Measurements from ENCODE around the gene TRABD2A.

Gene TRABD2A

GRCh38 chr2:84816426-84817026 is 64.4 kb downstream of the TRABD2A start:
- peaks cover 4% of the 10 kb centered on the region for H3K4me1 ChIP-seq (ENCODE audit: control insufficient read depth, insufficient read depth, low read length, unreplicated experiment)
- H2AFZ ChIP-seq (ENCODE audit: low read length, unreplicated experiment), result no peak overlapping the region
- no peak overlapping the region for H3K4me3 ChIP-seq (ENCODE audit: low read depth, low read length)
- H3K27me3 ChIP-seq (ENCODE audit: insufficient read depth, low read length), result 0 out of 2 replicates have a peak, but pooled peaks cover 3% of the 10 kb centered on the region
- no peak overlapping the region for H3K27ac ChIP-seq (ENCODE audit: low read depth, low read length)
- H3K36me3 ChIP-seq (ENCODE audit: insufficient read depth, low read length), result no peaks in the 10 kb centered on the region
- no peaks in the 10 kb centered on the region for H3K79me2 ChIP-seq (ENCODE audit: control insufficient read depth, insufficient read depth, low read length, unreplicated experiment)

GRCh38 chr2:84815146-84815545 is 65.7 kb downstream of the TRABD2A start:
- H2AFZ ChIP-seq (ENCODE audit: low read length, unreplicated experiment), result no peak overlapping the region
- H3K4me1 ChIP-seq (ENCODE audit: control insufficient read depth, insufficient read depth, low read length, unreplicated experiment), result peaks cover 4% of the 10 kb centered on the region
- H3K4me3 ChIP-seq (ENCODE audit: low read depth, low read length), result no peak overlapping the region
- no peak overlapping the region for H3K27ac ChIP-seq (ENCODE audit: low read depth, low read length)
- H3K36me3 ChIP-seq (ENCODE audit: insufficient read depth, low read length), result no peaks in the 10 kb centered on the region
- H3K79me2 ChIP-seq (ENCODE audit: control insufficient read depth, insufficient read depth, low read length, unreplicated experiment), result no peaks in the 10 kb centered on the region
- peaks cover 3% of the 10 kb centered on the region; the same call in 1 of the 2 replicates for H3K27me3 ChIP-seq (ENCODE audit: insufficient read depth, low read length)

- Histone ChIP-seq H3K27ac (ENCODE audit: low read depth, low read length) (no peak overlapping the region), H3K27me3 (ENCODE audit: insufficient read depth, low read length) (peaks cover 3% of the 10 kb centered on the region; the same call in 1 of the 2 replicates), H3K4me3 (ENCODE audit: low read depth, low read length) (no peak overlapping the region)
Measured at GRCh38 chr2:84811839-84812431, 68.9 kb downstream of the TRABD2A start.

DNA sequence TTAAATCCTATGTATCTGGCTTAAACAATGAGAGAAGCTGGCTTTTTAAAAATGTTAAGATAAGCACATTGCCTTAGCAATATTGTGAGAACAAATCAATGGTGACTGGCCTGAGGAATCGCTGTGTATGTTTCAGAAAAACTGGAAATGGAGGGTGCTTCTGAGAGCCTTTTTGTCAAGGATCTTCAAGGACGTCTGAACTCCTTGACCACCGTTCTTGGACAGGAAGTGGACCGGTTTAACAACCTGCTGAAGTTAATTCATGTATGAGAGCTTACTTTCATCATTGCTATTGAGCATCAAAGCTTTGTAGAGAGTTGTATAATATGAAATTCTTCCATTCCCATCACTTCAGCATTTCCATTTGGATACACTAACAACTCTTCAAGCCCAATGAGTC is 72.6 kb downstream of the TRABD2A start:
- no peaks in the 10 kb centered on the region for H3K79me2 ChIP-seq (ENCODE audit: control insufficient read depth, insufficient read depth, low read length, unreplicated experiment)
- H3K27ac ChIP-seq (ENCODE audit: low read depth, low read length), result peak overlapping the region; percentile 91; the same call in 1 of the 2 replicates
- no peaks in the 10 kb centered on the region for H3K36me3 ChIP-seq (ENCODE audit: insufficient read depth, low read length)
- H3K4me3 ChIP-seq (ENCODE audit: low read depth, low read length), result no peak overlapping the region
- no peak overlapping the region for H2AFZ ChIP-seq (ENCODE audit: low read length, unreplicated experiment)
- peaks cover under 1% of the 10 kb centered on the region; the same call in 1 of the 2 replicates for H3K27me3 ChIP-seq (ENCODE audit: insufficient read depth, low read length)
- H3K4me1 ChIP-seq (ENCODE audit: control insufficient read depth, insufficient read depth, low read length, unreplicated experiment), result peaks cover 35% of the 10 kb centered on the region

More at GRCh38 chr2:84811839-84812431, 68.9 kb downstream of the TRABD2A start:
- H2AFZ ChIP-seq (ENCODE audit: low read length, unreplicated experiment), result no peak overlapping the region
- no peaks in the 10 kb centered on the region for H3K36me3 ChIP-seq (ENCODE audit: insufficient read depth, low read length)
- no peaks in the 10 kb centered on the region for H3K79me2 ChIP-seq (ENCODE audit: control insufficient read depth, insufficient read depth, low read length, unreplicated experiment)
- peaks cover 17% of the 10 kb centered on the region for H3K4me1 ChIP-seq (ENCODE audit: control insufficient read depth, insufficient read depth, low read length, unreplicated experiment)

DNA sequence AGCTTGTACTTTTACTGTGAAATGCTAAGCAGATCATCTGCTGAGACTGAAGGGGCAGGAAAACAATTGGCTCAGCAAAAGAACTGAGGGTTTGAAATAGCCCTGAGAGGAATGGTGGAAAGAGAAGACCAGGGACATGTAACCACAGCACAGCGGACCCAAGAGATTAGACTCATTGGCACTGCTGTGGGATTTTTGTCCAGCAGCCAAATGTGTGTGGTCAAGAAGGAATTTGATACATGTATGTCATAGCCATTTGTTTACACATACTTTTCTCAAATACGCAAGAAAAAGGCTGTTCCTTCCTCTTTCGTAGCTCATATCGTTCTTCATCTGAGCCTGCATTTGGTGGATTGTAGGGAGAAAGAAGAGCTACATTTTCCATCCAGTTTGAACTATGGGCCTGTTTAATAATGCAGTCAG is 73.8 kb downstream of the TRABD2A start:
- Histone ChIP-seq H3K27me3 (ENCODE audit: insufficient read depth, low read length) (no peaks in the 10 kb centered on the region; the same call in 1 of the 2 replicates), H3K79me2 (ENCODE audit: control insufficient read depth, insufficient read depth, low read length, unreplicated experiment) (no peaks in the 10 kb centered on the region), H3K27ac (ENCODE audit: low read depth, low read length) (peak overlapping the region; percentile 91), H2AFZ (ENCODE audit: low read length, unreplicated experiment) (peak overlapping the region; percentile 66), H3K4me3 (ENCODE audit: low read depth, low read length) (peak overlapping the region; percentile 55), H3K36me3 (ENCODE audit: insufficient read depth, low read length) (no peaks in the 10 kb centered on the region), H3K4me1 (ENCODE audit: control insufficient read depth, insufficient read depth, low read length, unreplicated experiment) (peaks cover 35% of the 10 kb centered on the region)

DNA sequence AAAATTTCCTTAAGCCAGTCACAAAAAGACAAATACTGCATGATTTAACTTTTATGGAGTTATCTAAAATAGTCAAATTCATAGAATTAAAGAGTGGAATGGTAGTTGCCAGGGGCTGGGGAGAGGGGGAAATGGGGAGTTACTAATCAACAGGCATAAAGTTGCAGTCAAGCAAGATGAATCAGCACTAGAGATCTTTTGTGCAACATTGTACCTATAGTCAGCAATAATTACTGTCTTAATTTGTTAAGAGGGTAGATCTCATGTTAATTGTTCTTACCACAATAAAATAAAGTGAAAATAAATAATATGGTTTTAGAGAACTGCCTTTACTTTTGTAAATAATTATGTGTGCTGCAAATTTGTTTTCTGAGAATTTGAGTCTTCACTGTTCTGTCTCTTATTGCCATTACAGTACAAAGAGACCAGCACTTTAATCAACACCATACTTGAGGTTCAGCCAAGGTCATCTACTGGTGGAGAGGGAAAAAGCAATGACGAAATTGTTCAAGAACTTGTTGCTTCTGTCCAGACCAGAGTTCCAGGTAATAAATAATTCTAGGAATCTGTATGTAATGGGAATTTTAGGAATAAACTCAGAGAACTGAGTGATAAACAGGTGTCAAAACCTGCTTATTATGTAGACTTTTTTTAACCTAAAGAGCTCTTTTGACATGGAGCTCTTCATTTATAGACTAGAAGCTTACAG is 75.5 kb downstream of the TRABD2A start:
- Histone ChIP-seq H3K4me3 (ENCODE audit: low read depth, low read length) (no peak overlapping the region), H3K27me3 (ENCODE audit: insufficient read depth, low read length) (no peaks in the 10 kb centered on the region), H3K36me3 (ENCODE audit: insufficient read depth, low read length) (no peaks in the 10 kb centered on the region), H3K27ac (ENCODE audit: low read depth, low read length) (peak overlapping the region; percentile 41; the same call in 1 of the 2 replicates), H2AFZ (ENCODE audit: low read length, unreplicated experiment) (peak overlapping the region; percentile 8), H3K4me1 (ENCODE audit: control insufficient read depth, insufficient read depth, low read length, unreplicated experiment) (peaks cover 35% of the 10 kb centered on the region), H3K79me2 (ENCODE audit: control insufficient read depth, insufficient read depth, low read length, unreplicated experiment) (no peaks in the 10 kb centered on the region)

DNA sequence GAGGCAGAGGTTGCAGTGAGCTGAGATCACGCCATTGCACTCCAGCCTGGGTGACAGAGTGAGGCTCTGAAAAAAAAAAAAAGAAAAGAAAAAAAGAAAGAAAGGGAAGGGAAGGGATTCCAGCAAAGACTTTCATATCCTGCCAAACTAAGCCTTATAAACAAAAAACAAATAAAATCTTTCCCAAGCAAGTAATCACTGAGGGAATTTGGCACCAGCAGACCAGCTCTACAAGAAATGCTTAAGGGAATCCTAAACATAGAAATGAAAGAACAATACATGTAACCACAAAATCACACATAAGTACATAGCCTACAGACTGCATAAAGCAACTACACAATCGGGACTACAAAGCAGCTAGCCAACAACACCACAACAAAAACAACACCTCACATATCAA is 79.1 kb downstream of the TRABD2A start:
- Histone ChIP-seq H3K27ac (ENCODE audit: low read depth, low read length) (no peak overlapping the region), H3K4me3 (ENCODE audit: low read depth, low read length) (no peak overlapping the region)

GRCh38 chr2:84800194-84800805 is 80.6 kb downstream of the TRABD2A start:
- no peaks in the 10 kb centered on the region for H3K27me3 ChIP-seq (ENCODE audit: insufficient read depth, low read length)
- no peaks in the 10 kb centered on the region for H3K79me2 ChIP-seq (ENCODE audit: control insufficient read depth, insufficient read depth, low read length, unreplicated experiment)
- no peak overlapping the region for H3K27ac ChIP-seq (ENCODE audit: low read depth, low read length)
- no peak overlapping the region for H3K4me3 ChIP-seq (ENCODE audit: low read depth, low read length)
- H3K36me3 ChIP-seq (ENCODE audit: insufficient read depth, low read length), result no peaks in the 10 kb centered on the region
- peak overlapping the region; percentile 58 for H2AFZ ChIP-seq (ENCODE audit: low read length, unreplicated experiment)
- peaks cover 7% of the 10 kb centered on the region for H3K4me1 ChIP-seq (ENCODE audit: control insufficient read depth, insufficient read depth, low read length, unreplicated experiment)

More for the DNA sequence above, 79.1 kb downstream of the TRABD2A start:
- peaks cover 20% of the 10 kb centered on the region for H3K4me1 ChIP-seq (ENCODE audit: control insufficient read depth, insufficient read depth, low read length, unreplicated experiment)
- no peaks in the 10 kb centered on the region for H3K79me2 ChIP-seq (ENCODE audit: control insufficient read depth, insufficient read depth, low read length, unreplicated experiment)
- H3K36me3 ChIP-seq (ENCODE audit: insufficient read depth, low read length), result no peaks in the 10 kb centered on the region
- H3K27me3 ChIP-seq (ENCODE audit: insufficient read depth, low read length), result no peaks in the 10 kb centered on the region
- no peak overlapping the region for H2AFZ ChIP-seq (ENCODE audit: low read length, unreplicated experiment)

GRCh38 chr2:84799772-84800171 is 81.1 kb downstream of the TRABD2A start:
- Histone ChIP-seq H3K79me2 (ENCODE audit: control insufficient read depth, insufficient read depth, low read length, unreplicated experiment) (no peaks in the 10 kb centered on the region), H3K4me3 (ENCODE audit: low read depth, low read length) (no peak overlapping the region), H3K4me1 (ENCODE audit: control insufficient read depth, insufficient read depth, low read length, unreplicated experiment) (peaks cover 1% of the 10 kb centered on the region), H2AFZ (ENCODE audit: low read length, unreplicated experiment) (no peak overlapping the region), H3K27ac (ENCODE audit: low read depth, low read length) (no peak overlapping the region), H3K27me3 (ENCODE audit: insufficient read depth, low read length) (no peaks in the 10 kb centered on the region), H3K36me3 (ENCODE audit: insufficient read depth, low read length) (no peaks in the 10 kb centered on the region)

GRCh38 chr2:84797271-84797670 is 83.6 kb downstream of the TRABD2A start:
- Histone ChIP-seq H3K36me3 (ENCODE audit: insufficient read depth, low read length) (no peaks in the 10 kb centered on the region), H3K27ac (ENCODE audit: low read depth, low read length) (no peak overlapping the region), H3K27me3 (ENCODE audit: insufficient read depth, low read length) (no peaks in the 10 kb centered on the region), H3K79me2 (ENCODE audit: control insufficient read depth, insufficient read depth, low read length, unreplicated experiment) (no peaks in the 10 kb centered on the region), H2AFZ (ENCODE audit: low read length, unreplicated experiment) (no peak overlapping the region), H3K4me3 (ENCODE audit: low read depth, low read length) (no peak overlapping the region), H3K4me1 (ENCODE audit: control insufficient read depth, insufficient read depth, low read length, unreplicated experiment) (peaks cover 9% of the 10 kb centered on the region)

Data from ACC112 (cell line).